ENCODE measurements around the gene WIPF1.
"Not testable (repeated sequence)": the region's sequence is repeated elsewhere in the genome, so short reads cannot be mapped to it uniquely, and the experiment has no call there.

DNA sequence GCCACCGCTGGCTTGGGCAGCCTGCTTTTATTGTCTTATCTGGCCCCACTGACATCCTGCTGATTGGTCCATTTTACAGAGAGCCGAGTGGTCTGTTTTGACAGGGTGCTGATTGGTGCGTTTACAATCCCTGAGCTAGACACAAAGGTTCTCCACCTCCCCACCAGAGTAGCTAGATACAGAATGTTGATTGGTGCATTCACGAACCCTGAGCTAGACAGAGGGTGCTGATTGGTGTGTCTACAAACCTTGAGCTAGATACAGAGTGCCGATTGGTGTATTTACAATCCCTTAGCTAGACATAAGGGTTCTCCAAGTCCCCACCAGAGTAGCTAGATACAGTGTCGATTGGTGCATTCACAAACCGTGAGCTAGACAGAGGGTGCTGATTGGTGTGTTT, 49.6 kb downstream of the WIPF1 start:
- TF ChIP-seq CTCF (IDR thresholded peaks at IDR 0.05); POLR2A (IDR thresholded peaks at IDR 0.05; ENCODE audit: low read depth); POLR2AphosphoS5 (IDR thresholded peaks at IDR 0.05); EP300 (IDR thresholded peaks at IDR 0.05): not testable (repeated sequence)

Measured in esophagus muscularis mucosa (tissue), 4 donors.